HepG2 (cell line): ENCODE measurements around the gene ARHGAP19. TPM values are rescaled to one million over a fixed set of nuclear protein-coding genes. Genes with fewer than 3 reads are reported as not detected.

Experiments
- HMGA1 ChIP-seq: sonication (generic); formaldehyde crosslinking; conservative IDR thresholded peaks from 2 replicates; pipeline ENCODE4 v1.4.0; 2020; ENCODE audit warnings: missing genetic modification reagents
- HNRNPK ChIP-seq: fragments of 200-400 bp; formaldehyde crosslinking; IDR thresholded peaks from 2 replicates; pipeline ENCODE4 v1.6.1; 2018; ENCODE audit warnings: low read length, low read depth, moderate library complexity, mild to moderate bottlenecking; ENCODE audit not compliant: poor library complexity, severe bottlenecking
- NFIB ChIP-seq: sonication (generic); formaldehyde crosslinking; IDR thresholded peaks from 2 replicates; pipeline ENCODE4 v1.9.0; 2021; ENCODE audit warnings: missing genetic modification reagents, mild to moderate bottlenecking, borderline replicate concordance
- RXRB ChIP-seq: IDR thresholded peaks from 2 replicates; pipeline ENCODE4 v1.6.1; 2016; ENCODE audit warnings: borderline replicate concordance, missing genetic modification reagents, missing compliant biosample characterization
- SRSF1 ChIP-seq: fragments of 200-400 bp; formaldehyde crosslinking; optimal IDR thresholded peaks from 2 replicates; pipeline ENCODE3; 2017; ENCODE audit warnings: mild to moderate bottlenecking, low read depth, low read length, moderate library complexity
- ZFP37 ChIP-seq: sonication (generic); formaldehyde crosslinking; IDR thresholded peaks from 2 replicates; pipeline ENCODE4 v1.4.0; 2020; ENCODE audit warnings: missing genetic modification reagents, borderline replicate concordance
- ZNF329 ChIP-seq: sonication (generic); formaldehyde crosslinking; IDR thresholded peaks from 2 replicates; pipeline ENCODE4 v1.9.0; 2021; ENCODE audit warnings: low read depth, mild to moderate bottlenecking, missing genetic modification reagents
- polyA plus RNA-seq, 8 experiments: library from polyadenylated mRNA; depleted of rRNA in 3 of 8; stranded (reverse) in 7 of 8; unstranded in 1 of 8; fragments of >200 nt; fragmentation: Illumina TruSeq in 4 of 8; extraction: Trizol in 4 of 8; gene quantifications; 2 replicates each; pipeline versions ENCODE4 v1.2.1 to v1.2.3, GENCODE V29; 2011 to 2016; ENCODE audit warnings: low read depth in 4 of 8, missing spikeins in 1 of 8, mixed read lengths in 1 of 8; ENCODE audit not compliant: insufficient read depth in 1 of 8
- total RNA-seq, 5 experiments: library from RNA; depleted of rRNA; stranded (reverse); fragments of >200 nt; fragmentation: Illumina TruSeq; extraction: Trizol; gene quantifications; 2 replicates each; pipeline ENCODE4 v1.2.3, GENCODE V29; 2016; ENCODE audit warnings: low read depth in 1 of 5
- TF ChIP-seq, protein P1 (sequence below): sonication (generic); formaldehyde crosslinking; IDR thresholded peaks from 2 replicates; pipeline ENCODE4 v1.4.0; 2020; ENCODE audit warnings: missing genetic modification reagents, borderline replicate concordance
- TF ChIP-seq, protein P2 (sequence below): sonication (generic); formaldehyde crosslinking; IDR thresholded peaks from 2 replicates; pipeline ENCODE4 v1.9.0; 2021; ENCODE audit warnings: missing genetic modification reagents, borderline replicate concordance
- TF ChIP-seq, protein P3 (sequence below): sonication (generic); formaldehyde crosslinking; IDR thresholded peaks from 2 replicates; pipeline ENCODE4 v1.4.0; 2020; ENCODE audit warnings: mild to moderate bottlenecking, missing genetic modification reagents
- TF ChIP-seq, protein P4 (sequence below): sonication (generic); formaldehyde crosslinking; IDR thresholded peaks from 2 replicates; pipeline ENCODE4 v1.8.0; 2022; ENCODE audit warnings: mild to moderate bottlenecking, missing genetic modification reagents, moderate library complexity
- TF ChIP-seq, protein P5 (sequence below): IDR thresholded peaks from 2 replicates; pipeline ENCODE4 v1.6.1; 2018; ENCODE audit warnings: missing genetic modification reagents
- TF ChIP-seq, protein P6 (sequence below): sonication (generic); formaldehyde crosslinking; IDR thresholded peaks from 2 replicates; pipeline ENCODE4 v1.9.0; 2021; ENCODE audit warnings: missing genetic modification reagents, mild to moderate bottlenecking, borderline replicate concordance

Gene ARHGAP19
- total and polyA plus RNA-seq, 2 of the 13 experiments (the other 11 are each of a cell fraction or from before 2014, with no cell fraction given), result 7.6 to 10.0 TPM

DNA sequence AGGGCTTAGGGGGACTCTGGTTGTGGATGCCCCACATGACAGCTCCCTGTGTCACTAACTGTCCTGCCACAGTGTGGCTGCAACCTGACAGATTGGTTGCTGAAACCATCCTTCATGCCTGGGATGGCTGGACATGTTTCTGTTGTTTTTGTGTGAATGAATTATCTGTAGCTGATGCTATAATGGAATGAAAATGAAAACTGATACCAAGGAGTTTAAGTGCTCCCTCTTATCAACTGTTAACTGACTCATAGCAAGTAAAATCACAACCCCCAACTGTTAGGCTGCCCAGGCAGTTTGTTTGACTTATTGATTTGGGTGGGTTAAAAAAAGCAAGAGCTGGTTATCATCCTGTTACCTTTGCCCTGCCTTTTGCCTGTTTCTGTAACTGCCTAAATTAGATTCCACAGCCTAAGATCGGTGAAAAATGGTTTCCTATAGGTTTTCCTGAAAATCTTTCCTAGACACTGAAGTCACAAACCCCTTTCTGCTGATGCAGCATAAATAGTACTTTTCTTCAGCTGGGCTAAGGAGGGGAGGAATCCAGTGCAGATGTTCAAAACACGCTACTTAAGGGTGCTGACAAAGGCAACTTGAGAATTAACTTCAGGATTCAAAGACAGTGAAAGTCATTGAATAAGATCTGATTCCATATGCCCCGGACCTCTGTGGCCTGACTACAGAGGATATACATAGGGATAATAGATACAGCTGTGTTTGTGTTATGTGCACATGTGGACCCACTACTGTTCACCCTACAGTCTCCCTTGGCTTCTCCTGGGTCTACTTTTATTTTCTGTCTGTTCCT lies 36.4 kb upstream of the ARHGAP19 start (continued):
- TF ChIP-seq, protein P1, sequence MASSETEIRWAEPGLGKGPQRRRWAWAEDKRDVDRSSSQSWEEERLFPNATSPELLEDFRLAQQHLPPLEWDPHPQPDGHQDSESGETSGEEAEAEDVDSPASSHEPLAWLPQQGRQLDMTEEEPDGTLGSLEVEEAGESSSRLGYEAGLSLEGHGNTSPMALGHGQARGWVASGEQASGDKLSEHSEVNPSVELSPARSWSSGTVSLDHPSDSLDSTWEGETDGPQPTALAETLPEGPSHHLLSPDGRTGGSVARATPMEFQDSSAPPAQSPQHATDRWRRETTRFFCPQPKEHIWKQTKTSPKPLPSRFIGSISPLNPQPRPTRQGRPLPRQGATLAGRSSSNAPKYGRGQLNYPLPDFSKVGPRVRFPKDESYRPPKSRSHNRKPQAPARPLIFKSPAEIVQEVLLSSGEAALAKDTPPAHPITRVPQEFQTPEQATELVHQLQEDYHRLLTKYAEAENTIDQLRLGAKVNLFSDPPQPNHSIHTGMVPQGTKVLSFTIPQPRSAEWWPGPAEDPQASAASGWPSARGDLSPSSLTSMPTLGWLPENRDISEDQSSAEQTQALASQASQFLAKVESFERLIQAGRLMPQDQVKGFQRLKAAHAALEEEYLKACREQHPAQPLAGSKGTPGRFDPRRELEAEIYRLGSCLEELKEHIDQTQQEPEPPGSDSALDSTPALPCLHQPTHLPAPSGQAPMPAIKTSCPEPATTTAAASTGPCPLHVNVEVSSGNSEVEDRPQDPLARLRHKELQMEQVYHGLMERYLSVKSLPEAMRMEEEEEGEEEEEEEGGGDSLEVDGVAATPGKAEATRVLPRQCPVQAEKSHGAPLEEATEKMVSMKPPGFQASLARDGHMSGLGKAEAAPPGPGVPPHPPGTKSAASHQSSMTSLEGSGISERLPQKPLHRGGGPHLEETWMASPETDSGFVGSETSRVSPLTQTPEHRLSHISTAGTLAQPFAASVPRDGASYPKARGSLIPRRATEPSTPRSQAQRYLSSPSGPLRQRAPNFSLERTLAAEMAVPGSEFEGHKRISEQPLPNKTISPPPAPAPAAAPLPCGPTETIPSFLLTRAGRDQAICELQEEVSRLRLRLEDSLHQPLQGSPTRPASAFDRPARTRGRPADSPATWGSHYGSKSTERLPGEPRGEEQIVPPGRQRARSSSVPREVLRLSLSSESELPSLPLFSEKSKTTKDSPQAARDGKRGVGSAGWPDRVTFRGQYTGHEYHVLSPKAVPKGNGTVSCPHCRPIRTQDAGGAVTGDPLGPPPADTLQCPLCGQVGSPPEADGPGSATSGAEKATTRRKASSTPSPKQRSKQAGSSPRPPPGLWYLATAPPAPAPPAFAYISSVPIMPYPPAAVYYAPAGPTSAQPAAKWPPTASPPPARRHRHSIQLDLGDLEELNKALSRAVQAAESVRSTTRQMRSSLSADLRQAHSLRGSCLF, result no peak
- TF ChIP-seq HMGA1 (no peak), RXRB (peak; percentile 98), NFIB (CRISPR knock-in tag) (no peak), SRSF1 (no peak), ZFP37 (CRISPR knock-in tag) (no peak), ZNF329 (CRISPR knock-in tag) (no peak), HNRNPK (no peak)
- TF ChIP-seq, protein P2, sequence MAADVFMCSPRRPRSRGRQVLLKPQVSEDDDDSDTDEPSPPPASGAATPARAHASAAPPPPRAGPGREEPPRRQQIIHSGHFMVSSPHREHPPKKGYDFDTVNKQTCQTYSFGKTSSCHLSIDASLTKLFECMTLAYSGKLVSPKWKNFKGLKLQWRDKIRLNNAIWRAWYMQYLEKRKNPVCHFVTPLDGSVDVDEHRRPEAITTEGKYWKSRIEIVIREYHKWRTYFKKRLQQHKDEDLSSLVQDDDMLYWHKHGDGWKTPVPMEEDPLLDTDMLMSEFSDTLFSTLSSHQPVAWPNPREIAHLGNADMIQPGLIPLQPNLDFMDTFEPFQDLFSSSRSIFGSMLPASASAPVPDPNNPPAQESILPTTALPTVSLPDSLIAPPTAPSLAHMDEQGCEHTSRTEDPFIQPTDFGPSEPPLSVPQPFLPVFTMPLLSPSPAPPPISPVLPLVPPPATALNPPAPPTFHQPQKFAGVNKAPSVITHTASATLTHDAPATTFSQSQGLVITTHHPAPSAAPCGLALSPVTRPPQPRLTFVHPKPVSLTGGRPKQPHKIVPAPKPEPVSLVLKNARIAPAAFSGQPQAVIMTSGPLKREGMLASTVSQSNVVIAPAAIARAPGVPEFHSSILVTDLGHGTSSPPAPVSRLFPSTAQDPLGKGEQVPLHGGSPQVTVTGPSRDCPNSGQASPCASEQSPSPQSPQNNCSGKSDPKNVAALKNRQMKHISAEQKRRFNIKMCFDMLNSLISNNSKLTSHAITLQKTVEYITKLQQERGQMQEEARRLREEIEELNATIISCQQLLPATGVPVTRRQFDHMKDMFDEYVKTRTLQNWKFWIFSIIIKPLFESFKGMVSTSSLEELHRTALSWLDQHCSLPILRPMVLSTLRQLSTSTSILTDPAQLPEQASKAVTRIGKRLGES (CRISPR knock-in tag), result no peak
- TF ChIP-seq, protein P3, sequence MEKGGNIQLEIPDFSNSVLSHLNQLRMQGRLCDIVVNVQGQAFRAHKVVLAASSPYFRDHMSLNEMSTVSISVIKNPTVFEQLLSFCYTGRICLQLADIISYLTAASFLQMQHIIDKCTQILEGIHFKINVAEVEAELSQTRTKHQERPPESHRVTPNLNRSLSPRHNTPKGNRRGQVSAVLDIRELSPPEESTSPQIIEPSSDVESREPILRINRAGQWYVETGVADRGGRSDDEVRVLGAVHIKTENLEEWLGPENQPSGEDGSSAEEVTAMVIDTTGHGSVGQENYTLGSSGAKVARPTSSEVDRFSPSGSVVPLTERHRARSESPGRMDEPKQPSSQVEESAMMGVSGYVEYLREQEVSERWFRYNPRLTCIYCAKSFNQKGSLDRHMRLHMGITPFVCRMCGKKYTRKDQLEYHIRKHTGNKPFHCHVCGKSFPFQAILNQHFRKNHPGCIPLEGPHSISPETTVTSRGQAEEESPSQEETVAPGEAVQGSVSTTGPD (CRISPR knock-in tag), result peak; percentile 87
- TF ChIP-seq, protein P4, sequence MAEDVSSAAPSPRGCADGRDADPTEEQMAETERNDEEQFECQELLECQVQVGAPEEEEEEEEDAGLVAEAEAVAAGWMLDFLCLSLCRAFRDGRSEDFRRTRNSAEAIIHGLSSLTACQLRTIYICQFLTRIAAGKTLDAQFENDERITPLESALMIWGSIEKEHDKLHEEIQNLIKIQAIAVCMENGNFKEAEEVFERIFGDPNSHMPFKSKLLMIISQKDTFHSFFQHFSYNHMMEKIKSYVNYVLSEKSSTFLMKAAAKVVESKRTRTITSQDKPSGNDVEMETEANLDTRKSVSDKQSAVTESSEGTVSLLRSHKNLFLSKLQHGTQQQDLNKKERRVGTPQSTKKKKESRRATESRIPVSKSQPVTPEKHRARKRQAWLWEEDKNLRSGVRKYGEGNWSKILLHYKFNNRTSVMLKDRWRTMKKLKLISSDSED (CRISPR knock-in tag), result no peak
- TF ChIP-seq, protein P5, sequence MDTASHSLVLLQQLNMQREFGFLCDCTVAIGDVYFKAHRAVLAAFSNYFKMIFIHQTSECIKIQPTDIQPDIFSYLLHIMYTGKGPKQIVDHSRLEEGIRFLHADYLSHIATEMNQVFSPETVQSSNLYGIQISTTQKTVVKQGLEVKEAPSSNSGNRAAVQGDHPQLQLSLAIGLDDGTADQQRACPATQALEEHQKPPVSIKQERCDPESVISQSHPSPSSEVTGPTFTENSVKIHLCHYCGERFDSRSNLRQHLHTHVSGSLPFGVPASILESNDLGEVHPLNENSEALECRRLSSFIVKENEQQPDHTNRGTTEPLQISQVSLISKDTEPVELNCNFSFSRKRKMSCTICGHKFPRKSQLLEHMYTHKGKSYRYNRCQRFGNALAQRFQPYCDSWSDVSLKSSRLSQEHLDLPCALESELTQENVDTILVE (CRISPR knock-in tag), result no peak
- TF ChIP-seq, protein P6, sequence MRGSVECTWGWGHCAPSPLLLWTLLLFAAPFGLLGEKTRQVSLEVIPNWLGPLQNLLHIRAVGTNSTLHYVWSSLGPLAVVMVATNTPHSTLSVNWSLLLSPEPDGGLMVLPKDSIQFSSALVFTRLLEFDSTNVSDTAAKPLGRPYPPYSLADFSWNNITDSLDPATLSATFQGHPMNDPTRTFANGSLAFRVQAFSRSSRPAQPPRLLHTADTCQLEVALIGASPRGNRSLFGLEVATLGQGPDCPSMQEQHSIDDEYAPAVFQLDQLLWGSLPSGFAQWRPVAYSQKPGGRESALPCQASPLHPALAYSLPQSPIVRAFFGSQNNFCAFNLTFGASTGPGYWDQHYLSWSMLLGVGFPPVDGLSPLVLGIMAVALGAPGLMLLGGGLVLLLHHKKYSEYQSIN, result no peak
